ENCODE data around the gene DENND4A. TPM values are rescaled to one million over a fixed set of nuclear protein-coding genes. Genes with fewer than 3 reads are reported as not detected.

The DENND4A gene
- total RNA-seq, 2 donors from 2014 or later: 25.6 to 57.7 TPM

- no peak for ATAC-seq (ENCODE audit: insufficient number of reproducible peaks, low FRiP score, low read depth)
- no peaks in the 10 kb centered on the region for H3K27me3 ChIP-seq (replicated peaks; ENCODE audit: insufficient read depth)
- DNase-seq (ENCODE audit: low spot score): no peak
- no peaks in the 10 kb centered on the region for H3K9me3 ChIP-seq
- H3K4me1 ChIP-seq (ENCODE audit: control insufficient read depth in 1 of 2, low read depth in 2 of 2): peaks cover 8 to 23% of the 10 kb centered on the region in 2 donors
- H3K36me3 ChIP-seq: no peaks in the 10 kb centered on the region
- H3K27ac ChIP-seq: peak overlapping the region in 1 of 2 donors; percentile 97
- no peak for TF ChIP-seq CTCF (IDR thresholded peaks at IDR 0.05)
- no peak overlapping the region for H3K4me3 ChIP-seq
Measured at GRCh38 chr15:65612616-65612946, 179.5 kb downstream of the DENND4A start.

DNA sequence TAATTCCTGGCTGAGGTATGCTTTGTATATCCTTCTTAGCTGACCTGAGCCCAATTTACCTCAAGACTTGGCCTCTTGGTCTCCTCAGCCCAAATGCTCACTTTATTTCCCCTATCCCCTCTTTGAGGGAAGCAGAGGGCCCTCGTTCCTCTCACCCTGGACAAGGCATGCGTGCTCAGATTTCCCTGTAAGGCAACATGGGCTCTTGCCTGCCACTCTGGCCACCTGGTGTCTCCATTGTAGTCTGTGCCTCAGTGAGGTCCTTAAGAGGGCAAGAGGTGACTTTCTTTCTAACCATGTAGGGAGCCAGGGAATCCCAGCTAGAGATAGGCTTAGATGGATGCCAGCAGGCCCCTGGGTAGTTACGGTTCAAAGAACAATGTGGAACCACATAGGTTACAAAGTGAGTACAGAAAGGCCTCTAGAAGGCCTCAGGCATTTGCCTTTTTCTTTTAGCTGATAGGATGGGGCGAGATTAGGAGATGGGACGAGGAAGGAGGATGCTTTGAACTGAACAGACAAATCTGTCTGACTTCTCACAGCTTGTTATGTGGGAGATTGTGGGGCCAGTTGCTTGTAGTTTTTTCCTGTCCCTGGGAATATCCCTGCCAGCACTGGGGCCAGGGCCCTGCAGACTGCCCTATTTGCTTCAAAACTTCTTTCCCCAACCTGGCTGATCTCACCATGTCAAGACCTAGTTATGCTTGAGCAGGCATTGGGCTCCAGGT, 180.0 kb downstream of the DENND4A start:
- no peaks in the 10 kb centered on the region for H3K27me3 ChIP-seq (replicated peaks; ENCODE audit: insufficient read depth)
- DNase-seq (ENCODE audit: low spot score): no peak
- H3K27ac ChIP-seq: peak overlapping the region; percentile 97
- no peak for TF ChIP-seq CTCF (IDR thresholded peaks at IDR 0.05)
- ATAC-seq (ENCODE audit: insufficient number of reproducible peaks, low FRiP score, low read depth): no peak
- H3K4me3 ChIP-seq: peak overlapping the region; percentile 90
- H3K4me1 ChIP-seq (ENCODE audit: control insufficient read depth in 1 of 2, low read depth in 2 of 2): peaks cover 8 to 23% of the 10 kb centered on the region in 2 donors
- no peaks in the 10 kb centered on the region for H3K9me3 ChIP-seq
- H3K36me3 ChIP-seq: no peaks in the 10 kb centered on the region

- H3K36me3 ChIP-seq: no peaks in the 10 kb centered on the region
- H3K27ac ChIP-seq: peak within 1 kb of the TSS; percentile 97
- H3K4me3 ChIP-seq: peak within 1 kb of the TSS; percentile 90
- H3K27me3 ChIP-seq (replicated peaks; ENCODE audit: insufficient read depth): no peaks in the 10 kb centered on the region
- H3K4me1 ChIP-seq (ENCODE audit: control insufficient read depth in 1 of 2, low read depth in 2 of 2): peaks cover 8 to 23% of the 10 kb centered on the region in 2 donors
- peak; percentile 86 for DNase-seq (ENCODE audit: low spot score)
- TF ChIP-seq CTCF (IDR thresholded peaks at IDR 0.05): peak; percentile 55
- peak; percentile 97 for ATAC-seq (ENCODE audit: insufficient number of reproducible peaks, low FRiP score, low read depth)
- H3K9me3 ChIP-seq: no peaks in the 10 kb centered on the region
Measured at GRCh38 chr15:65610871-65611718, 181.0 kb downstream of the DENND4A start, which contains the start of gene INTS14. Gene INTS14 (minus strand): TSS chr15:65611131. CDS start chr15:65607380, 3,751 bp downstream.

Other genes starting within 250 kb of the DENND4A start
- 10 to 100 TPM; 36.8 to 39.7 TPM for gene INTS14, start 181.2 kb downstream of the DENND4A start, total RNA-seq
- gene SLC24A1, start 170.4 kb downstream of the DENND4A start, total RNA-seq: 1 to 10 TPM; 6.1 to 7.3 TPM
- 100 to 1,000 TPM; 111 to 149 TPM for gene RAB11A, start 77.2 kb upstream of the DENND4A start, total RNA-seq

Data from thoracic aorta (tissue), 2 donors.